NCI-H1930 (cell line): ENCODE data around the gene CETP.
"Not testable (repeated sequence)": the region's sequence is repeated elsewhere in the genome, so short reads cannot be mapped to it uniquely, and the experiment has no call there.

Source experiments
- DNase-seq, 2 experiments: peaks; one replicate each; lab custom pipeline; 2025; lab: John Stamatoyannopoulos, UW

Gene CETP

DNA sequence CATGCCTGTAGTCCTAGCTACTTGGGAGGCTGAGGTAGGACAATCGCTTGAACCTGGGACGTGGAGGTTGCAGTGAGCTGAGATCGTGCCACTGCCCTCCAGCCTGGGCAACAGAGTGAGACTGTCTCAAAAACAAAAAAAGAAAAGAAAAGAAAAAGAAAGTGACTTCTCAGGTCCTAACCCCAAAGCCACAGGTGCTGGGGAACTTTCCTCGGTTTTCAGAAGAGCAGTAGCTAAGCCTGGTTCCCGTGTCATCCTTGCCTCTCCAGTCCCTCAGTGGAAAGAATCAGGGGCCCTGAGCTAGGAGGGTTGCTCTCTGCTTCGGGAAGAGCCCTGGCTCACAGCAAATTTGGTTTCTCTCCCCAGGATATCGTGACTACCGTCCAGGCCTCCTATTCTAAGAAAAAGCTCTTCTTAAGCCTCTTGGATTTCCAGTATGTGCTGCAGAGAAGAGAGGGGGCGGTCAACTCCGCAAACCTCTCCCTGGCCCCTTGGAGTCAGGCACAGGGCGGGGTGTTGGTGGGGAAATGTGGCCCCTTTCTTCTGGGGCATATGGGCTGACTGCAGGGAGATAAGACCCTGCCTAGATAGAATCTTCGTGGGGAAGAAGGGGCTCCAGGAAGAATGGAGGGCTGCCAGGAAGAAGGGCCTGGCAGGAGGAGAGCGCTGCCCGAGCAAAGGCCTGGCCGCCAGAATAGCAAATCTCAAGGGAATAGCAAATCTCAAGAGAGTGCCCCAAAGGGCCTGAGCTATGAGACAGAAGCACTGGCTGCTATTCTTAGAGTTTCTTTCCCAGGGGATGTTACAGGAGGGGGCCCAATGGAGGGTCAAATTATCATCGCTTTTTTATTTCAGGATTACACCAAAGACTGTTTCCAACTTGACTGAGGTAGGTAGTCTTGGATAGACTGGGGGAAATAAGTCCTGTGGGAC lies 19.3 kb downstream of the CETP start:
- DNase-seq, result no peak

DNA sequence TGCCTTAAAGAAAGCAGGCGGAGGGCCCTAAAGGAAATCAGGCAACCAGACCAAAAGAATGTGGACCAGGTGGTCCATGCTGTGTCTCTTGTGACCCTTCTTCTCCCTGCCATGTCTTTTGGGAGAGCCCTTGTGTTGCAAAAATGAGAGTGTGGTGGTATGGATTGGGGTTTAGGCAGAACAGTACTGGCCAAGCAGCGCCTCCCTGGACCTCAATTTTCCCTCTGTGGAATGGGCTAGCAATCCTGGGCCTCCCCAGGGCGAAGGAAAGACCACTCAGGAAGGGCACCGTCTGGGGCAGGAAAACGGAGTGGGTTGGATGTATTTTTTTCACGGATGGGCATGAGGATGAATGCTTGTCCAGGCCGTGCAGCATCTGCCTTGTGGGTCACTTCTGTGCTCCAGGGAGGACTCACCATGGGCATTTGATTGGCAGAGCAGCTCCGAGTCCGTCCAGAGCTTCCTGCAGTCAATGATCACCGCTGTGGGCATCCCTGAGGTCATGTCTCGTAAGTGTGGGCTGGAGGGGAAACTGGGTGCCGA lies 20.1 kb downstream of the CETP start:
- DNase-seq, result no peak

DNA sequence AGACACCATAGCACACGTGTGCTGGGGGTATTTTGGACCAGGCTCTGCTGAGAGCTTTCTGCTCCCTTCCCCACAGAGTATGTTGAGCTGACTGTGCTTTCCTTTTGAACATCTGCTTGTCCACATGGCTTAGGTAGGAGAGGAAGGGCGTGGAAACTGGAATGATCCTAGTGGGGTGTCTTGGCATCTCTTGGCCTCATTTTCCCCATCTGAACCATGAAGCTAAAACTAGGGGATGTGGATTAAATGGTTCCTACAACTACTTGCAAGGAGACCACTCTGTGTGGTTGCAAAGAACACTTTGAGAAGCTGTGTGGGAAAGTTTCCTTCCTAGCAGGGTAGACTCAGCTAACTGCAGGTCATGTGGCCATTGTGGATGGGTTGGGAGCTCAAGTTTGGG lies 20.9 kb downstream of the CETP start:
- no peak for DNase-seq

GRCh38 chr16:56983211-56983751 lies 21.5 kb downstream of the CETP start:
- DNase-seq, result no peak

GRCh38 chr16:56984639-56985038 lies 22.9 kb downstream of the CETP start:
- DNase-seq, result no peak

GRCh38 chr16:56985288-56985961 lies 23.7 kb downstream of the CETP start:
- DNase-seq, result no peak

GRCh38 chr16:56985962-56986360 lies 24.2 kb downstream of the CETP start:
- DNase-seq, result no peak

- no peak for DNase-seq
Measured at GRCh38 chr16:56986361-56986760, 24.6 kb downstream of the CETP start.

- DNase-seq, result not testable (repeated sequence)
Measured at GRCh38 chr16:56986908-56987307, 25.2 kb downstream of the CETP start.

DNA sequence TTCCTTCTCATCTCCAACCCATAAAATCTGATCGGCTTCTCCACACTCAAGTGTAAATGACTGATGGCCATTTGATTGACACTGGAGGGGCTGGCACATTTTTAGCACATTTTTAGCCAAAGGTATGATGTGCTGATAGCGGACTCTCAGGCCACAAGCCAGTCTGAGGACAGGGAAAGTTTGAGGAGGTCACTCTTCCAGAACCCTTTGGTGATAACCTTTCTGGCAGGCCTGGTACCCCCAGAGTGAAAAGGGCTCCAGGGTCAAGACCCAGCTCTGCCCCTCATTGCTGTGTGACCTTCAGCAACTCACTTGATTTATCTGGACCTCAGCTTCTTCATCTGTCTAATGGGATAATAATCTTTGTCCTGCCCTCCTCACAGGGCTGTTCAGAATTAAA lies 25.9 kb downstream of the CETP start:
- no peak for DNase-seq

GRCh38 chr16:56988161-56988947 lies 26.6 kb downstream of the CETP start:
- DNase-seq, result no peak

- peak in 1 of 2 experiments; percentile 1 for DNase-seq
Measured at GRCh38 chr16:56988948-56989945, 27.5 kb downstream of the CETP start, which contains the start of gene NLRC5. NLRC5 (plus strand) TSS chr16:56989557; CDS start chr16:57020713, 31,156 bp downstream.

DNA sequence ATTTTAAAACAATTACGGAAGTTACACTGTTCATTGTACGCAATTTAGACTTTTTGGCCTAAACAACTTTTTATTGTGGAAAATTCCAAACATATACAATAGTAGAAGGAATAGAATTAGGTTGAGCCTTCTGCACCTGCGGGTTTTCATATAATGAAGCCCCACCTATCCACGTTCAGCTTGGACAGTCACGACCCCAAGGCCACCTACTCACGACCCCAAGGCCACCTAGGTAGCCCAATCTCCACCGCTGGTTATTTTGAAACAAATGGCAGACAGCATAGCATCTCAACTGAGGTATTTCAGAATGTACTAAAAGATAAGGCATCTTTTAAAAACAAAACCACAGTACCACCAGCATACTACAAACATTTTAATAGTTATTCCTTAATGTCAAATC lies 28.2 kb downstream of the CETP start:
- DNase-seq, result no peak

DNA sequence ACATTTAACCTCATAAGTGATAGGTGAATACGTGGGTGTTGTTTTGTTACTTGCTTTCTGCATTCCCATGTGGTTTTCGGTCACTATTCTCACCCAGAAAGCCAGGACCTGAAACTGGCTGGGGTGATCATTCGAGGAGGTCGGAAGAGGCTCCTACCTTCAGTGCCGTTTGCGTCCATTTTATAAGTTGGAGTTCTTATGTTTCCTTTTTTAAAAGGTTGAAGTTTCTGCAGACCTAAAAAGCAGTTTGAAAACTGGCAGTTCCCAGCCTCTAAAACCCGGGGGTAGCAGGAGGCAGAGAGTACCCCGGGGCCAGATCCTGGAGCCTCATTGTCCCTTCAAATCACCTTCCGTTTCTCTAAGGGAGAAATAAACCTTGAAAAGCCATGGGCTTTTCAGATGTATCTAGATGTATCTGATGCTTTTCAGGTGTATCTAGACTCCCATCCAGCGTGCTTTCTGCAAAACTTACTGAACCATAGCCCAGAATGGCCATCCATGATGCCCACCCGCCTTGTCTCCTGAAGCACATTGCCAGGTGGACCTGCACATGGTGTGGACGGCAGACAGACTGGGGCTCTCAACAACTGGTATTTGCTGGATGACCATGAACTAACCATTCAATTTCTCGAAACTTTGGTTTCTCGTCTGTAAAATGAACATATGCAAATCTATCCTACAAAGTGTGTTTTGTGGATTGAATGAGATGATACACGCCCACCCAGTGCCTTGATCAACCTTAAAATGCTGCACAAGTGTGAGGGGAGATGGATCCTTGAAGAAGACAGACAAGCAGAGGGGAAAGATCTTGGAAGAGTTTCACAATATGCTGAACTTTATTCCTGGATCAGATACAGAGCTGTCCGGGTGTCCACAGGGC lies 28.9 kb downstream of the CETP start:
- DNase-seq, result no peak

DNA sequence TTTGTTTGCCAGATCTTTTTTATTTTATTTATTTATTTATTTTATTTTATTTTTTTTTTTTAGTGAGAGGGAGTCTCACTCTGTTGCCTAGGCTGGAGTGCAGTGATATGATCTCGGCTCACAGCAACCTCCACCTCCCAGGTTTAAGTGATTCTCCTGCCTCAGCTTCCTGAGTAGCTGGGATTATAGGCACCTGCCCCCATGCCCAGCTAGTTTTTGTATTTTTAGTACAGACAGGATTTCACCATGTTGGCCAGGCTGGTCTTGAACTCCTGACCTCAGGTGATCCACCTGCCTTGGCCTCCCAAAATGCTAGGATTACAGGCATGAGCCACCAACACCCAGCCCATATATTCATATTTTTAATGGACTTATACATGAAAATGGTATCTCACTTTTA lies 30.7 kb downstream of the CETP start:
- not testable (repeated sequence) for DNase-seq

GRCh38 chr16:56993204-56993603 lies 31.5 kb downstream of the CETP start:
- no peak for DNase-seq

- no peak for DNase-seq
Measured at GRCh38 chr16:56994311-56994710, 32.6 kb downstream of the CETP start.

GRCh38 chr16:56995136-56995805 lies 33.5 kb downstream of the CETP start:
- DNase-seq, result no peak

GRCh38 chr16:56997264-56997663 lies 35.5 kb downstream of the CETP start:
- DNase-seq, result no peak
